ENCODE measurements around the gene CNTLN. TPM values are rescaled to one million over a fixed set of nuclear protein-coding genes. Genes with fewer than 3 reads are reported as not detected.
A peak's percentile ranks its signal among the peaks of the same experiment; 100 is the strongest.

Gene CNTLN, protein sequence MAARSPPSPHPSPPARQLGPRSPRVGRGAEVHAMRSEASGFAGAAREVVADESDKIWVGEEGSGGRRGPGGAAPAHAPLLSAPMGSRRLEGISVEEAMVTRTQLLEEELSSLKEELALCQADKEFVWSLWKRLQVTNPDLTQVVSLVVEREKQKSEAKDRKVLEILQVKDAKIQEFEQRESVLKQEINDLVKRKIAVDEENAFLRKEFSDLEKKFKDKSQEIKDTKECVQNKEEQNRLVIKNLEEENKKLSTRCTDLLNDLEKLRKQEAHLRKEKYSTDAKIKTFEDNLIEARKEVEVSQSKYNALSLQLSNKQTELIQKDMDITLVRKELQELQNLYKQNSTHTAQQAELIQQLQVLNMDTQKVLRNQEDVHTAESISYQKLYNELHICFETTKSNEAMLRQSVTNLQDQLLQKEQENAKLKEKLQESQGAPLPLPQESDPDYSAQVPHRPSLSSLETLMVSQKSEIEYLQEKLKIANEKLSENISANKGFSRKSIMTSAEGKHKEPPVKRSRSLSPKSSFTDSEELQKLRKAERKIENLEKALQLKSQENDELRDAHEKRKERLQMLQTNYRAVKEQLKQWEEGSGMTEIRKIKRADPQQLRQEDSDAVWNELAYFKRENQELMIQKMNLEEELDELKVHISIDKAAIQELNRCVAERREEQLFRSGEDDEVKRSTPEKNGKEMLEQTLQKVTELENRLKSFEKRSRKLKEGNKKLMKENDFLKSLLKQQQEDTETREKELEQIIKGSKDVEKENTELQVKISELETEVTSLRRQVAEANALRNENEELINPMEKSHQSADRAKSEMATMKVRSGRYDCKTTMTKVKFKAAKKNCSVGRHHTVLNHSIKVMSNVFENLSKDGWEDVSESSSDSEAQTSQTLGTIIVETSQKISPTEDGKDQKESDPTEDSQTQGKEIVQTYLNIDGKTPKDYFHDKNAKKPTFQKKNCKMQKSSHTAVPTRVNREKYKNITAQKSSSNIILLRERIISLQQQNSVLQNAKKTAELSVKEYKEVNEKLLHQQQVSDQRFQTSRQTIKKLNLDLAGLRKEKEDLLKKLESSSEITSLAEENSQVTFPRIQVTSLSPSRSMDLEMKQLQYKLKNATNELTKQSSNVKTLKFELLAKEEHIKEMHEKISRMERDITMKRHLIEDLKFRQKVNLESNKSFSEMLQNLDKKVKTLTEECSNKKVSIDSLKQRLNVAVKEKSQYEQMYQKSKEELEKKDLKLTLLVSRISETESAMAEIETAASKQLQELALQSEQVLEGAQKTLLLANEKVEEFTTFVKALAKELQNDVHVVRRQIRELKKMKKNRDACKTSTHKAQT (N-terminal part only)
- total RNA-seq (8.0 TPM), polyA plus RNA-seq (ENCODE audit: insufficient read depth, low read depth, low replicate concordance) (2.0 TPM)
- long read RNA-seq, donor 1, full-length matches to known transcripts: 1 of 1 reads
- long read RNA-seq, donor 1, partial matches to known transcripts: 0 of 1 reads
- long read RNA-seq, donor 1, other reads (novel, unspliced or antisense): 0 of 1 reads
- long read RNA-seq, donor 2, full-length matches to known transcripts: 2 of 2 reads
- long read RNA-seq, donor 2, partial matches to known transcripts: 0 of 2 reads
- long read RNA-seq, donor 2, other reads (novel, unspliced or antisense): 0 of 2 reads
- long read RNA-seq, donor 3: 0 reads
- long read RNA-seq, donor 4, full-length matches to known transcripts: 1 of 1 reads
- long read RNA-seq, donor 4, partial matches to known transcripts: 0 of 1 reads
- long read RNA-seq, donor 4, other reads (novel, unspliced or antisense): 0 of 1 reads
- long read RNA-seq, donor 5: 0 reads
- long read RNA-seq, donor 6: 0 reads
- long read RNA-seq, donor 7, full-length matches to known transcripts: 2 of 13 reads
- long read RNA-seq, donor 7, partial matches to known transcripts: 2 of 13 reads
- long read RNA-seq, donor 7, other reads (novel, unspliced or antisense): 9 of 13 reads
- long read RNA-seq, donor 8, full-length matches to known transcripts: 1 of 1 reads
- long read RNA-seq, donor 8, partial matches to known transcripts: 0 of 1 reads
- long read RNA-seq, donor 8, other reads (novel, unspliced or antisense): 0 of 1 reads
- long read RNA-seq, donor 9, full-length matches to known transcripts: 1 of 1 reads
- long read RNA-seq, donor 9, partial matches to known transcripts: 0 of 1 reads
- long read RNA-seq, donor 9, other reads (novel, unspliced or antisense): 0 of 1 reads
- long read RNA-seq, donor 10, partial matches to known transcripts: 0 of 1 reads
- long read RNA-seq, donor 10, other reads (novel, unspliced or antisense): 0 of 1 reads

DNA sequence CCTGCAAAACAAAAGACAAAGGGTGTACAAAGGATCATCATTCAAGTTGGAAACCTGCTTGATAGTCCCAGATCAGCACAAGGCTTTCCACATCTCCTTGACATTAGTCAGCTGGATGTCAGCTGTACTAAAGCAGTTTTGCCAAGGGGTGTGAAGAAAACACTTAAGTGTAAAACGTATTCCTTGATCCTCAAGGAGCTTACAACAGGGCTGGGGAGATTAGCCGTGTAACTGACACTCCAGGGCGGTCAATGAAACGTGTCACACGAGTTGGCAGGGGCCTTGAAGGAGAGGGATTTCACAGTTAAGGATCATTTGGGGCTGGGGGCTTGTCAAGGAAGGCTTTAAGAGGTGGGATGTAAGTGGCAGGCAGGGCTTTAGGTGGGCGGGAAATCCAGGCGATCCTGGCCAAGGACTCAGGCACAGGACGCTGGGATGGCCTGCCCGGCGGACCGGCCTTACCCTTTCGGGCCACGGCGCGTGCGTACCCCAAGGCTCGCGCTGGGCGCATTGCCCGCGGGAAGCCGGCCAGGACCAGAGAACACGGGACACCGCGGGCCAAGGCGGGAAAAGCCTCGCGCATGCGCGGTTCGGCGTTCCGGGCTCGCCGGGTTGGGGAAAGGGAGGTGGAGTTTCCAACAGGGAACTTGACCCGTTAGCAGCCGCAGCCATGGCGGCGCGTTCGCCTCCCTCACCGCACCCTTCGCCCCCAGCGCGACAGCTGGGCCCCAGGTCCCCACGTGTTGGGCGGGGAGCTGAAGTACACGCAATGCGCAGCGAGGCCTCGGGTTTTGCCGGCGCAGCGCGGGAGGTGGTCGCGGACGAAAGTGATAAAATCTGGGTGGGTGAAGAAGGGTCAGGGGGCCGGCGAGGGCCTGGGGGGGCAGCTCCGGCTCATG lies at the start of gene CNTLN:
Gene CNTLN, plus strand, starts transcription at position 645 of the 899 bp plus-strand sequence. Its CDS starts 26 bp downstream, at position 671.
- Histone ChIP-seq H3K27ac (ENCODE audit: low read depth in 2 of 2, low read length in 2 of 2) (peak within 1 kb of the TSS; percentile 28 to 76), H3K27me3 (ENCODE audit: control insufficient read depth, insufficient read depth, low read length) (no peaks in the 10 kb centered on the region), H3K36me3 (ENCODE audit: control insufficient read depth in 2 of 3, insufficient read depth in 3 of 3, low read length in 3 of 3) (no peaks in the 10 kb centered on the region), H3K9ac (ENCODE audit: low read length in 3 of 3) (peak within 1 kb of the TSS; percentile 64 to 66 (median 66)), H3K4me1 (ENCODE audit: control insufficient read depth in 2 of 3, insufficient read depth in 2 of 3, low read depth in 1 of 3, low read length in 3 of 3) (peaks cover 0 to 5% (median 5%) of the 10 kb centered on the region in 3 donors), H3K9me3 (ENCODE audit: control insufficient read depth in 2 of 3, insufficient read depth in 1 of 3, low read length in 3 of 3) (no peaks in the 10 kb centered on the region), H3K4me3 (ENCODE audit: low read length in 3 of 3) (peak within 1 kb of the TSS; percentile 70 to 82 (median 81))
- intact Hi-C loops (cut with DNase I): no loop called here
- TF ChIP-seq, protein P1, sequence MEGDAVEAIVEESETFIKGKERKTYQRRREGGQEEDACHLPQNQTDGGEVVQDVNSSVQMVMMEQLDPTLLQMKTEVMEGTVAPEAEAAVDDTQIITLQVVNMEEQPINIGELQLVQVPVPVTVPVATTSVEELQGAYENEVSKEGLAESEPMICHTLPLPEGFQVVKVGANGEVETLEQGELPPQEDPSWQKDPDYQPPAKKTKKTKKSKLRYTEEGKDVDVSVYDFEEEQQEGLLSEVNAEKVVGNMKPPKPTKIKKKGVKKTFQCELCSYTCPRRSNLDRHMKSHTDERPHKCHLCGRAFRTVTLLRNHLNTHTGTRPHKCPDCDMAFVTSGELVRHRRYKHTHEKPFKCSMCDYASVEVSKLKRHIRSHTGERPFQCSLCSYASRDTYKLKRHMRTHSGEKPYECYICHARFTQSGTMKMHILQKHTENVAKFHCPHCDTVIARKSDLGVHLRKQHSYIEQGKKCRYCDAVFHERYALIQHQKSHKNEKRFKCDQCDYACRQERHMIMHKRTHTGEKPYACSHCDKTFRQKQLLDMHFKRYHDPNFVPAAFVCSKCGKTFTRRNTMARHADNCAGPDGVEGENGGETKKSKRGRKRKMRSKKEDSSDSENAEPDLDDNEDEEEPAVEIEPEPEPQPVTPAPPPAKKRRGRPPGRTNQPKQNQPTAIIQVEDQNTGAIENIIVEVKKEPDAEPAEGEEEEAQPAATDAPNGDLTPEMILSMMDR (IDR thresholded peaks at IDR 0.05; ENCODE audit: borderline replicate concordance, extremely low read depth, insufficient read depth): no peak
- FAIRE-seq (no peak), DNase-seq (peak; percentile 94 to 98 (median 96))

DNA sequence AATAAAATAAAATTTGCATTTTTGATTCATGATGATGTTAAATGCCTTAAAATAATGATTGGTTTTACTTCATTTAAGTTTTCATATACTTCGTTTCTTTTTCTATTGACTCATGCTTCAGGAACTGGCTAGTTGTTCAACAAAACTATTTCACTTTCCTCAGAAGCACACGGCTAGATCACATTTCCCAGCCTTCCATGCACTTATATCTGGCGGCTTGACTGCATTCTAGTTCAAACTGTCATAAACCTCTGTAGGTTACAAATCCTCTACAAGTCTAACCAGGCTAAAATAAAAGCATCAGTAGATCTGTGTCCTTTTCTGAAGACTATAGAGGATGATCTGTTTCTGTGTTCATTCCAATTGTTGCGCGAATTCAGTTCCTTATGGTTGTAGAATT lies 46.3 kb upstream of the CNTLN start:
- Histone ChIP-seq H3K4me1 (ENCODE audit: control insufficient read depth in 2 of 3, insufficient read depth in 2 of 3, low read depth in 1 of 3, low read length in 3 of 3) (no peaks in the 10 kb centered on the region), H3K27me3 (ENCODE audit: control insufficient read depth, insufficient read depth, low read length) (no peaks in the 10 kb centered on the region), H3K9me3 (ENCODE audit: control insufficient read depth in 2 of 3, insufficient read depth in 1 of 3, low read length in 3 of 3) (no peaks in the 10 kb centered on the region), H3K9ac (ENCODE audit: low read length in 3 of 3) (no peak overlapping the region), H3K27ac (ENCODE audit: low read depth in 2 of 2, low read length in 2 of 2) (no peak overlapping the region), H3K4me3 (ENCODE audit: low read length in 3 of 3) (no peak overlapping the region), H3K36me3 (ENCODE audit: control insufficient read depth in 2 of 3, insufficient read depth in 3 of 3, low read length in 3 of 3) (no peaks in the 10 kb centered on the region)
- intact Hi-C loops (cut with DNase I): no loop called here
- no peak for FAIRE-seq
- DNase-seq: no peak
- TF ChIP-seq, protein P1 (IDR thresholded peaks at IDR 0.05; ENCODE audit: borderline replicate concordance, extremely low read depth, insufficient read depth): no peak

Measured in kidney (tissue), 22 donors.